Testis (tissue), 2 donors: ENCODE results near the gene GABBR2.

Source experiments
- CTCF ChIP-seq, 3 experiments: fragments of 450-650 bp in 2 of 3; fragments of 200-600 bp in 1 of 3; sonication (generic) in 1 of 3; IDR thresholded peaks; one replicate each; pipeline ENCODE4 v1.5.1; 2016 to 2019; ENCODE audit warnings: antibody characterized with exemption in 3 of 3, mild to moderate bottlenecking in 2 of 3, moderate library complexity in 1 of 3
- POLR2A ChIP-seq: fragments of 450-650 bp; IDR thresholded peaks from one replicate; pipeline ENCODE4 v1.6.1; 2017; ENCODE audit warnings: antibody characterized with exemption, mild to moderate bottlenecking, moderate library complexity

GRCh38 chr9:98409719-98410118 lies 299.0 kb downstream of the GABBR2 start:
- no peak for TF ChIP-seq POLR2A
- no peak for TF ChIP-seq CTCF (IDR thresholded peaks at IDR 0.05)
